ENCODE data around the gene SYNM. TPM values are rescaled to one million over a fixed set of nuclear protein-coding genes. Genes with fewer than 3 reads are reported as not detected.
"Not testable (repeated sequence)": the region's sequence is repeated elsewhere in the genome, so short reads cannot be mapped to it uniquely, and the experiment has no call there.

SYNM gene
- total RNA-seq, 1 donor from 2014 or later, result 1.4 TPM

DNA sequence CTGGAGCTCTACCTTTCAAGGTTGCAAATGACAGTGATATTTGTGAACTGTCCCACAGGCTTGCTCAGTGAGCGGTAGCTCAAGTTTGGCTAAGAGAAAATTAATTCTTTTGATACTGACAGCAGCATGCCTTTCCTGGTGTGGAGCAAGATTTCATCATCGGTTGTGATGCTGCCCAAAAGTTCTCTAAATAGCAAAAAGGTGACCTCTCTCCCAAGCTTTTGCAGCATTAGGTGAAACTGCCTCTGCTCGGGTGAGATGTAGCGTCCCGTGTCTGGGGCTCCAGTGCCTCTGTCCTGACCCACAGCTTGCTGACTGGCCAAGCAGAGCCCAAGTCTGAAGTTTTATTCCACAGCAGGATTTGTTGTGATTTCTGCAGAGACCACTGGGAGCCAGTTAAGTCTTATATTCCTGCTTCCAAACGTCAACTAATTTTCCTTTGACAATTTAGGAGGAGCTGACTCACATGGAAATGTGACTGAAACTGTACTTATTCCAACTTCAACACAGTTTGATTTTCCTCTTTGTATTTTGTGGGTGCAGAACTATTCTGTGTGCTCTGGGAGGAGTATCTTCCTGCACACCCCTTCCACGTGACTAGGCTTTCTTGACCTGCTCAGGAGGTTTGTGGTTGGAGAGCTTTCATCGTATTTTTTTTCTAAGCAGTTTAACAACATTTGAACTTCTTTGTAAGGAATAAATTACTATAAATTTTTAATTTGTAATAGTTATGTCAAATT, 5.9 kb downstream of the SYNM start:
- H3K4me3 Mint-ChIP-seq, result no peak overlapping the region
- no peaks in the 10 kb centered on the region for H3K36me3 Mint-ChIP-seq
- no peak overlapping the region for H3K27ac Mint-ChIP-seq
- TF ChIP-seq, protein P1, sequence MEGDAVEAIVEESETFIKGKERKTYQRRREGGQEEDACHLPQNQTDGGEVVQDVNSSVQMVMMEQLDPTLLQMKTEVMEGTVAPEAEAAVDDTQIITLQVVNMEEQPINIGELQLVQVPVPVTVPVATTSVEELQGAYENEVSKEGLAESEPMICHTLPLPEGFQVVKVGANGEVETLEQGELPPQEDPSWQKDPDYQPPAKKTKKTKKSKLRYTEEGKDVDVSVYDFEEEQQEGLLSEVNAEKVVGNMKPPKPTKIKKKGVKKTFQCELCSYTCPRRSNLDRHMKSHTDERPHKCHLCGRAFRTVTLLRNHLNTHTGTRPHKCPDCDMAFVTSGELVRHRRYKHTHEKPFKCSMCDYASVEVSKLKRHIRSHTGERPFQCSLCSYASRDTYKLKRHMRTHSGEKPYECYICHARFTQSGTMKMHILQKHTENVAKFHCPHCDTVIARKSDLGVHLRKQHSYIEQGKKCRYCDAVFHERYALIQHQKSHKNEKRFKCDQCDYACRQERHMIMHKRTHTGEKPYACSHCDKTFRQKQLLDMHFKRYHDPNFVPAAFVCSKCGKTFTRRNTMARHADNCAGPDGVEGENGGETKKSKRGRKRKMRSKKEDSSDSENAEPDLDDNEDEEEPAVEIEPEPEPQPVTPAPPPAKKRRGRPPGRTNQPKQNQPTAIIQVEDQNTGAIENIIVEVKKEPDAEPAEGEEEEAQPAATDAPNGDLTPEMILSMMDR (IDR thresholded peaks at IDR 0.05; ENCODE audit: unreplicated experiment), result no peak
- no peaks in the 10 kb centered on the region for H3K4me1 Mint-ChIP-seq
- H3K9me3 Mint-ChIP-seq, result no peaks in the 10 kb centered on the region
- no peak for DNase-seq (ENCODE audit: low spot score in 2 of 2, unreplicated experiment in 2 of 2)
- H3K27me3 Mint-ChIP-seq (ENCODE audit: low read depth), result peaks cover 38% of the 10 kb centered on the region

DNA sequence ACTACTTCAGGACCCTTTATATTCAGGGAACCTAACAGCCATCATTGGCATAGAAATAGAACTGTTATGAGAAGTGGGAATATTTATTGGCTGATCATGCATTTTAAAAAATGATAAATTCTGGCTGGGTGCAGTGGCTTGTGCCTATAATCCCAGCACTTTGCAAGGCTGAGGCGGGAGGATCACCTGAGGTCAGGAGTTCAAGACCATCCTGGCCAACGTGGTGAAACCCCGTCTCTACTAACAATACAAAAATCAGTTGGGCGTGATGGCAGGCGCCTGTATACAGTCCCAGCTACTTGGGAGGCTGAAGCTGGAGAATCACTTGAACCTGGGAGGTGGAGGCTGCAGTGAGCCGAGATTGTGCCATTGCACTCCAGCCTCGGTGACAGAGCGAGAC, 6.8 kb downstream of the SYNM start:
- not testable (repeated sequence) for H3K4me3 Mint-ChIP-seq; DNase-seq (ENCODE audit: low spot score in 2 of 2, unreplicated experiment in 2 of 2); H3K9me3 Mint-ChIP-seq; H3K4me1 Mint-ChIP-seq; H3K36me3 Mint-ChIP-seq; H3K27ac Mint-ChIP-seq
- H3K27me3 Mint-ChIP-seq (ENCODE audit: low read depth), result peaks cover 30% of the 10 kb centered on the region

DNA sequence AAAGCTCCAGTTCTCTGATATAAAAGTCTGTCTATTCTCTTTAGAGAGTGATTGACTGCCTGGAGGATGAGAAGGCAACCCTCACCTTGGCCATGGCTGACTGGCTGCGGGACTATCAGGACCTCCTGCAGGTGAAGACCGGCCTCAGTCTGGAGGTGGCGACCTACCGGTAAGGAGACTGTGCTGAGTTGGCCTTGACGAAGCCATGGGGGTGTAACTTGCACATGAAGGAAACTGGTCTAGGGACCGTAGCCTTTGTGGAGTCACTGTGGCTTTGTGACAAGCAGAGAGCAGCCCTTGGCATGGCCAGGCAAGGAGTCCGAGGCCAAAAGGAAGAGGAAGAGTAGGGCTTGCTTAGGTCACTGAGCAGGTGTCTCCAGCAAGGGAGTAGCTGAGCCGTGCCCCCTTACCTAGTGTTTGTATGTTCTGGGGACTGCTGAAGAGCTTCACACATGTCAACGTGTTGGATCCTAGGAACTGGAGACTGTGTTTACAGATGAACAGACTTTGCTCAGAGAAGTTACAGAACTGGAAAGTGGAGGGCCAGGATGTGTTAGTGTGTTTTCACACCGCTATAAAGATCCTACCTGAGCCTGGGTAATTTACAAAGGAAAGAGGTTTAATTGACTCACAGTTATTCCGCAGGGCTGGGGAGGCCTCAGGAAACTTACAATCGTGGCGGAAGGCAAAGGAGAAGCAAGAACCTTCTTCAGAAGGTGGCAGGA, 8.8 kb downstream of the SYNM start:
- Mint-ChIP-seq H3K27ac (no peak overlapping the region), H3K4me1 (no peaks in the 10 kb centered on the region), H3K36me3 (peaks cover 2% of the 10 kb centered on the region), H3K27me3 (ENCODE audit: low read depth) (peaks cover 14% of the 10 kb centered on the region), H3K4me3 (no peak overlapping the region), H3K9me3 (no peaks in the 10 kb centered on the region)
- DNase-seq (ENCODE audit: low spot score in 2 of 2, unreplicated experiment in 2 of 2), result no peak
- TF ChIP-seq, protein P1 (IDR thresholded peaks at IDR 0.05; ENCODE audit: unreplicated experiment), result no peak

DNA sequence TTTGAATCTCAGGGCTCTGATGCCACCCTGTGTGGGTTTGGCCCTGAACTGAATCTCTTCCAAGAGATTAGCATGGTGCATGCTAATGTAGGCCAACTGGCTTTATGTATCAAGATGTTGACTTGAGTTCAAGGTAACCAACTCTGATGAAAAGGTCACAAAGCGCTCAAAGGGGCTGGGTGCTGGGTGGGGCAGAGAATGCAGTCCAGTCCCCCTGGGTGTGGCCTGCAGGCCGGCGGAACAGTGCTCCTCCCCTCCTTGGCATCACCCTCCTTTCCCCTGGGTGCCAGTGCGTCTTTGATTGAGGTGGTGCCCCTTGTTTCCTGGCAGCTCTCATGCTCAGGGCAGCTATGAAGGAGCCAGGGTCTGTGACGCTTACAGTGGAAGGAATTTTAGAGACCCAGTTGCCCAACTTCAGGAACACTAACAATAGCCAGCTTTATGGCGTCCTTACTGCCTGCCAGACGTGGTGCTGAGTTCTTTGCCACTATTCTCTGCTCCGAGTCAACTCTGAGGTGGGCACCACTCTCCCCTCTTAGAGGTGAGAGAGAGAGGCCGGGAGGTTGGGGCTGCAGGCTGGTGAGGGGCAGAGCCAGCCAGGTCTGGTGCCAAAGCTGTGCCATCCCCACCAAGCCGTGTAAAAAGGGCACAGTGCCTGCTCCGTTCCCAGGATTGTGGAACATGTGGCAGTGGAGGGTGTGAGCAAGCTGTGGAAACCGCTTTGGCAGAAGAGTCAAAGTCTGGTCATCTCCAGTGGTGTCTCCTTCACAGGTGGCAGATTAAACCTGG, 9.8 kb downstream of the SYNM start:
- no peaks in the 10 kb centered on the region for H3K9me3 Mint-ChIP-seq
- H3K27ac Mint-ChIP-seq, result no peak overlapping the region
- no peak for DNase-seq (ENCODE audit: low spot score in 2 of 2, unreplicated experiment in 2 of 2)
- no peaks in the 10 kb centered on the region for H3K4me1 Mint-ChIP-seq
- TF ChIP-seq, protein P1 (IDR thresholded peaks at IDR 0.05; ENCODE audit: unreplicated experiment), result no peak
- H3K27me3 Mint-ChIP-seq (ENCODE audit: low read depth), result peaks cover 4% of the 10 kb centered on the region
- peaks cover 2% of the 10 kb centered on the region for H3K36me3 Mint-ChIP-seq
- no peak overlapping the region for H3K4me3 Mint-ChIP-seq

DNA sequence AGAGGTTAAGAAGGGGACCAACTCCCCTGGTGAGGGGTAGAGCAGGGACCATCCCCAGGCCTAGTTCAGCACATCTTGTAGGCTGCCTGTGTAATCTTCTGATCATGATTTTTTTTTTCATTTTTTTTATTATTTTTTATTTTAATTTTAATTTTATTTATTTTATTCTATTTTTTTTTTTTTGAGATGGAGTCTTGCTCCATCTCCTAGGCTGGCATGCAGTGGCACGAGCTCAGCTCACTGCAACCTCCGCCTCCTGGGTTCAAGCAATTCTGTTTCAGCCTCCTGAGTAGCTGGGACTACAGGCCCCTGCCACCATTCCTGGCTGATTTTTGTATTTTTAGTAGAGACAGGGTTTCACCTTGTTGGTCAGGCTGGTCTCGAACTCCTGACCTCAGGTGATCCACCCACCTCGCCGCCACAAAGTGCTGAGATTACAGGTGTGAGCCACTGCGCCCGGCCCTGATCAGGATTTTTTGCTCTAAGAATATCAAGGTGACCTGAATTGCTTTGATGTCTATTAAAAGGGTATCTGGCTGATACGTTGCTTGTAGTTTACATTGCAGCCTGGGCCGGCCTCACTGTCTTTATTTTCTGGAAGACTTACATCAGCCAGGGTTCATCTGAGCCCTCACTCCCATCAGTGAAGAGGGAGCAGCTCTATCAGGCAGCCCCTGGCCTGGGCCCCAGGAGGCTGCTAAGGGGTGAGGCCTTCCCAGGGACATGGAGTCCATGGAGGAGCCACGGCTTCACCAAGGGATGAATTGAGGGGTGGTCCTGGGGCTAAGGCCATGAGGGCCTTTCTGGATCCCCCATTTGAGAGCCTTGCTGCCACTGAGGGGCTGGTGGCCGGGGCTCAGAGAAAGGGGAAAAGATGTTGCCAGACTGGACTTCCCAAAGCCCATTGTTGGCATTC, 10.7 kb downstream of the SYNM start:
- no peak for DNase-seq (ENCODE audit: low spot score in 2 of 2, unreplicated experiment in 2 of 2)
- Mint-ChIP-seq H3K9me3 (no peaks in the 10 kb centered on the region), H3K4me1 (peaks cover 6% of the 10 kb centered on the region), H3K27me3 (ENCODE audit: low read depth) (peaks cover 2% of the 10 kb centered on the region), H3K36me3 (peaks cover 2% of the 10 kb centered on the region), H3K4me3 (no peak overlapping the region), H3K27ac (no peak overlapping the region)
- TF ChIP-seq, protein P1 (IDR thresholded peaks at IDR 0.05; ENCODE audit: unreplicated experiment), result no peak
